ENCODE results near the gene PCDHGB4. TPM values are rescaled to one million over a fixed set of nuclear protein-coding genes. Genes with fewer than 3 reads are reported as not detected.

The PCDHGB4 gene
- total and polyA plus RNA-seq, 2 of the 8 experiments (the other 6 are each of a cell fraction or from before 2014, with no cell fraction given): 8.0 to 9.1 TPM

GRCh38 chr5:141354900-141355469 is 32.5 kb upstream of the PCDHGB4 start, which contains the start of gene PCDHGA4:
Gene PCDHGA4, plus strand, starts transcription at chr5:141355021. Its CDS starts 87 bp downstream, at chr5:141355108.
- Histone ChIP-seq H2BK20ac (ENCODE audit: low read length) (no peak within 1 kb of the TSS), H3K23me2 (ENCODE audit: low read depth, low read length) (no peaks in the 10 kb centered on the region), H3K14ac (ENCODE audit: insufficient read length) (no peak within 1 kb of the TSS), H3K36me3 (ENCODE audit: control insufficient read depth in 2 of 4, insufficient read depth in 4 of 4, low read length in 3 of 4) (peaks cover 0 to 13% (median 3%) of the 10 kb centered on the region in 4 experiments; a peak in 3 of 8 replicates), H3K9ac (replicated peaks in 1 of 4; ENCODE audit: extremely low read depth in 1 of 4, low read depth in 3 of 4, low read length in 3 of 4) (no peak within 1 kb of the TSS), H2AFZ (ENCODE audit: low read length) (no peak within 1 kb of the TSS), H3K18ac (ENCODE audit: extremely low read depth, low read length) (no peak within 1 kb of the TSS), H3K79me2 (ENCODE audit: control insufficient read depth in 1 of 2, insufficient read depth in 2 of 2, low read length in 2 of 2) (no peaks in the 10 kb centered on the region), H3K27ac (ENCODE audit: low read depth, low read length) (no peak within 1 kb of the TSS), H2AK5ac (ENCODE audit: low read depth, low read length) (no peak within 1 kb of the TSS), H4K8ac (ENCODE audit: extremely low read depth, insufficient read depth, low read length) (no peak within 1 kb of the TSS), H2BK5ac (ENCODE audit: low read depth, low read length) (no peak within 1 kb of the TSS), H2BK15ac (ENCODE audit: low read length) (no peak within 1 kb of the TSS), H4K5ac (ENCODE audit: insufficient read length, low read depth, low read length) (no peak within 1 kb of the TSS), H3K4me1 (replicated peaks in 1 of 4; ENCODE audit: control insufficient read depth in 3 of 4, insufficient read depth in 4 of 4, low read length in 3 of 4) (peaks cover 0 to 6% (median under 1%) of the 10 kb centered on the region in 4 experiments; a peak in 1 of 7 replicates), H3K56ac (replicated peaks; ENCODE audit: insufficient read length, low read depth, low read length) (no peak within 1 kb of the TSS), H4K91ac (replicated peaks; ENCODE audit: insufficient read length, low read length) (no peak within 1 kb of the TSS), H3K23ac (ENCODE audit: insufficient read length) (no peak within 1 kb of the TSS), H2BK120ac (replicated peaks; ENCODE audit: low read depth, low read length) (no peak within 1 kb of the TSS), H3K4me3 (ENCODE audit: extremely low read depth in 1 of 4, insufficient read depth in 2 of 4, low read depth in 3 of 4, low read length in 4 of 4) (no peak within 1 kb of the TSS), H3K27me3 (replicated peaks in 1 of 4; ENCODE audit: control insufficient read depth in 3 of 4, extremely low read depth in 1 of 4, insufficient read depth in 3 of 4, low read length in 3 of 4) (no peaks in the 10 kb centered on the region), H3K4ac (replicated peaks; ENCODE audit: insufficient read length, low read depth, low read length) (no peak within 1 kb of the TSS), H2BK12ac (ENCODE audit: low read depth, low read length) (no peak within 1 kb of the TSS), H3K9me3 (ENCODE audit: insufficient read depth in 2 of 2, low read depth in 1 of 2, low read length in 1 of 2) (peaks cover 35 to 44% of the 10 kb centered on the region in 2 experiments), H3K4me2 (ENCODE audit: insufficient read depth in 1 of 2, low read depth in 2 of 2, low read length in 2 of 2) (no peak within 1 kb of the TSS), H3K79me1 (ENCODE audit: low read depth, low read length) (no peaks in the 10 kb centered on the region), H4K20me1 (replicated peaks in 1 of 2; ENCODE audit: control insufficient read depth in 1 of 2, insufficient read depth in 2 of 2, low read length in 2 of 2) (no peaks in the 10 kb centered on the region)
- peak; percentile 25 to 37 for TF ChIP-seq RAD21 (IDR thresholded peaks at IDR 0.05 in 1 of 2, conservative IDR thresholded peaks at IDR 0.05 in 1 of 2; ENCODE audit: low read depth in 2 of 2, low read length in 2 of 2)
- TF ChIP-seq KDM5A (IDR thresholded peaks at IDR 0.05; ENCODE audit: low read length): no peak
- TF ChIP-seq NANOG (IDR thresholded peaks at IDR 0.05; ENCODE audit: insufficient read depth, low read depth, low read length, poor library complexity, severe bottlenecking): no peak
- TF ChIP-seq SP1 (IDR thresholded peaks at IDR 0.05; ENCODE audit: low read depth, low read length): no peak
- no peak for TF ChIP-seq CHD2 (IDR thresholded peaks at IDR 0.05; ENCODE audit: low read length)
- peak in 2 of 3 experiments; percentile 34 to 39; a peak in 2 of 4 replicates for TF ChIP-seq CTCF (IDR thresholded peaks at IDR 0.05; ENCODE audit: control extremely low read depth in 1 of 3, insufficient read depth in 1 of 3, low read depth in 1 of 3, low read length in 3 of 3)
- ChIA-PET POLR2A (ENCODE audit: partially characterized antibody) (no interaction called here), CTCF (ENCODE audit: partially characterized antibody) (interaction anchor here (0.6 to 4.4 kb wide), 42 partner anchors 9 to 279 kb away, joined by 3 to 28 read pairs (median 5); partner anchors contain the start of genes PCDHB10, PCDHB14, PCDHB15 and PCDHB16)
- DNase-seq (ENCODE audit: low read depth in 1 of 2, low spot score in 2 of 2) (no peak), FAIRE-seq (no peak)
- 87% methylated on average over 29 of the region's 29 CpGs; no CpG with 5 or more reads in 1 of the 2 experiments for WGBS, 2 experiments (ENCODE audit: extremely low coverage in 1 of 2, insufficient coverage in 1 of 2, insufficient read length in 1 of 2, insufficient replicate concordance in 2 of 2, low coverage in 1 of 2, low lambda C conversion rate in 2 of 2, missing lambda C conversion rate in 1 of 2)

Data from H1 (cell line).